Thoracic aorta (tissue), 2 donors: ENCODE data around the gene CCDC87. TPM values are rescaled to one million over a fixed set of nuclear protein-coding genes. Genes with fewer than 3 reads are reported as not detected.
"Not testable (repeated sequence)": the region's sequence is repeated elsewhere in the genome, so short reads cannot be mapped to it uniquely, and the experiment has no call there.

Source experiments
- ATAC-seq: fragments of 150-250 bp; one replicate; pipeline ENCODE4 v1.8.0; 2017; ENCODE audit warnings: low read depth; ENCODE audit not compliant: insufficient number of reproducible peaks, low FRiP score
- DNase-seq: peaks from one replicate; pipeline ENCODE4 v3.0.0-alpha.2; 2020; ENCODE audit warnings: low spot score
- H3K27ac ChIP-seq, 2 donors: fragments of 200-600 bp; sonication (generic); 1 replicate in 1 of 2; 2 replicates in 1 of 2; pipeline ENCODE4 v1.5.1; 2016; ENCODE audit warnings: mild to moderate bottlenecking in 2 of 2, moderate library complexity in 2 of 2
- H3K27me3 ChIP-seq: fragments of 200-600 bp; sonication (generic); replicated peaks from 2 replicates; pipeline ENCODE4 v1.6.0; 2016; ENCODE audit warnings: mild to moderate bottlenecking; ENCODE audit not compliant: insufficient read depth
- H3K36me3 ChIP-seq: fragments of 200-600 bp; sonication (generic); one replicate; pipeline ENCODE4 v1.5.1; 2016
- H3K4me1 ChIP-seq, 2 donors: fragments of 200-600 bp; sonication (generic); 1 replicate in 1 of 2; 2 replicates in 1 of 2; pipeline versions ENCODE4 v1.5.1 to v1.6.0; 2016; ENCODE audit warnings: low read depth in 2 of 2, mild to moderate bottlenecking in 1 of 2; ENCODE audit not compliant: control insufficient read depth in 1 of 2
- H3K4me3 ChIP-seq: fragments of 200-600 bp; sonication (generic); 2 replicates; pipeline ENCODE4 v1.5.1; 2016; ENCODE audit warnings: mild to moderate bottlenecking
- H3K9me3 ChIP-seq: fragments of 200-600 bp; sonication (generic); 2 replicates; pipeline ENCODE4 v1.5.1; 2016
- CTCF ChIP-seq: fragments of 200-600 bp; sonication (generic); IDR thresholded peaks from one replicate; pipeline ENCODE4 v1.5.1; 2019; ENCODE audit warnings: antibody characterized with exemption
- total RNA-seq, 2 donors: library from RNA; depleted of rRNA; stranded (reverse); fragments of >200 nt; gene quantifications; one replicate each; pipeline versions ENCODE4 v1.1.0 to v1.2.3, GENCODE V29; 2016

Gene CCDC87
- total RNA-seq, 2 donors from 2014 or later = 0.68 TPM; not detected in 1

- Histone ChIP-seq H3K27me3 (no peaks in the 10 kb centered on the region), H3K4me1 (no peaks in the 10 kb centered on the region), H3K4me3 (no peak overlapping the region), H3K36me3 (no peaks in the 10 kb centered on the region), H3K27ac (no peak overlapping the region), H3K9me3 (peaks cover 6% of the 10 kb centered on the region)
- ATAC-seq = no peak
- no peak for TF ChIP-seq CTCF
- no peak for DNase-seq
These were observed 6.7 kb downstream of the CCDC87 start for GRCh38 chr11:66586136-66586535.

- H3K27me3 ChIP-seq, H3K9me3 ChIP-seq, DNase-seq, H3K4me1 ChIP-seq, ATAC-seq, H3K27ac ChIP-seq, H3K4me3 ChIP-seq, H3K36me3 ChIP-seq: not testable (repeated sequence)
These were observed 7.4 kb downstream of the CCDC87 start for GRCh38 chr11:66585447-66585846.

- not testable (repeated sequence) for H3K4me1 ChIP-seq, ATAC-seq, H3K27ac ChIP-seq, H3K4me3 ChIP-seq, H3K27me3 ChIP-seq, H3K36me3 ChIP-seq, H3K9me3 ChIP-seq, DNase-seq
These were observed 10.2 kb downstream of the CCDC87 start for GRCh38 chr11:66582565-66583147.

GRCh38 chr11:66581261-66581660 lies 11.6 kb downstream of the CCDC87 start:
- DNase-seq = no peak
- Histone ChIP-seq H3K4me1 (no peaks in the 10 kb centered on the region), H3K27ac (no peak overlapping the region), H3K9me3 (peaks cover 6% of the 10 kb centered on the region), H3K27me3 (no peaks in the 10 kb centered on the region), H3K4me3 (no peak overlapping the region), H3K36me3 (no peaks in the 10 kb centered on the region)
- no peak for TF ChIP-seq CTCF
- no peak for ATAC-seq

GRCh38 chr11:66580803-66581202 lies 12.1 kb downstream of the CCDC87 start:
- ATAC-seq = no peak
- no peaks in the 10 kb centered on the region for H3K4me1 ChIP-seq
- no peak for TF ChIP-seq CTCF

GRCh38 chr11:66579017-66579606 lies 13.8 kb downstream of the CCDC87 start:
- peak; percentile 46 for DNase-seq
- ATAC-seq = peak; percentile 36
- H3K9me3 ChIP-seq = peaks cover 6% of the 10 kb centered on the region
- H3K27ac ChIP-seq = no peak overlapping the region
- no peaks in the 10 kb centered on the region for H3K36me3 ChIP-seq
- H3K27me3 ChIP-seq = no peaks in the 10 kb centered on the region
- no peak overlapping the region for H3K4me3 ChIP-seq
- peak; percentile 86 for TF ChIP-seq CTCF
- H3K4me1 ChIP-seq = no peaks in the 10 kb centered on the region

More at GRCh38 chr11:66580803-66581202, 12.1 kb downstream of the CCDC87 start:
- H3K9me3 ChIP-seq = peaks cover 6% of the 10 kb centered on the region
- H3K27ac ChIP-seq = no peak overlapping the region
- no peak overlapping the region for H3K4me3 ChIP-seq
- H3K36me3 ChIP-seq = no peaks in the 10 kb centered on the region
- DNase-seq = no peak
- no peaks in the 10 kb centered on the region for H3K27me3 ChIP-seq
